Hepatocyte (in vitro differentiated cells): Measurements from ENCODE around the gene ZFHX3. TPM values are rescaled to one million over a fixed set of nuclear protein-coding genes. Genes with fewer than 3 reads are reported as not detected.

Experiments
- DNase-seq: peaks from one replicate; pipeline ENCODE4 v3.0.0-alpha.2; 2016; ENCODE audit warnings: low spot score
- H2AFZ ChIP-seq: fragments of 200-600 bp; sonication (generic); 2 replicates; pipeline ENCODE4 v1.6.0; 2016; ENCODE audit warnings: antibody characterized with exemption, mild to moderate bottlenecking
- H3K27ac ChIP-seq: fragments of 200-600 bp; sonication (generic); 2 replicates; pipeline ENCODE4 v1.5.1; 2016; ENCODE audit warnings: mild to moderate bottlenecking
- H3K27me3 ChIP-seq: fragments of 200-600 bp; sonication (generic); 2 replicates; pipeline ENCODE4 v1.6.1; 2016
- H3K36me3 ChIP-seq: fragments of 200-600 bp; sonication (generic); replicated peaks from 2 replicates; pipeline ENCODE4 v1.5.1; 2016; ENCODE audit warnings: low read depth; ENCODE audit not compliant: insufficient read depth
- H3K4me1 ChIP-seq: fragments of 200-600 bp; sonication (generic); 2 replicates; pipeline ENCODE4 v1.5.1; 2016; ENCODE audit warnings: mild to moderate bottlenecking, moderate library complexity; ENCODE audit not compliant: insufficient read depth
- H3K4me2 ChIP-seq: fragments of 200-600 bp; sonication (generic); 2 replicates; pipeline ENCODE4 v1.6.0; 2016
- H3K4me3 ChIP-seq: fragments of 200-600 bp; sonication (generic); 2 replicates; pipeline ENCODE4 v1.5.1; 2016; ENCODE audit warnings: mild to moderate bottlenecking
- H3K79me2 ChIP-seq: fragments of 200-600 bp; sonication (generic); 2 replicates; pipeline ENCODE4 v1.6.0; 2017; ENCODE audit warnings: mild to moderate bottlenecking
- H3K9me2 ChIP-seq: fragments of 200-600 bp; sonication (generic); replicated peaks from 2 replicates; pipeline ENCODE4 v1.6.0; 2017; ENCODE audit warnings: mild to moderate bottlenecking; ENCODE audit not compliant: insufficient read depth
- H3K9me3 ChIP-seq: fragments of 200-600 bp; sonication (generic); 2 replicates; pipeline ENCODE4 v1.5.1; 2016; ENCODE audit warnings: low read depth, mild to moderate bottlenecking
- H4K20me1 ChIP-seq: fragments of 200-600 bp; sonication (generic); 2 replicates; pipeline ENCODE4 v1.6.0; 2016; ENCODE audit warnings: mild to moderate bottlenecking; ENCODE audit not compliant: insufficient read depth, poor library complexity, severe bottlenecking
- CTCF ChIP-seq: fragments of 200-600 bp; sonication (generic); IDR thresholded peaks from 2 replicates; pipeline ENCODE4 v1.5.1; 2016; ENCODE audit warnings: antibody characterized with exemption, mild to moderate bottlenecking; ENCODE audit not compliant: poor library complexity
- EZH2 ChIP-seq: fragments of 200-600 bp; sonication (generic); IDR thresholded peaks from 2 replicates; pipeline ENCODE4 v1.6.1; 2016; ENCODE audit warnings: antibody characterized with exemption, mild to moderate bottlenecking, borderline replicate concordance
- EZH2phosphoT487 ChIP-seq: fragments of 200-600 bp; sonication (generic); IDR thresholded peaks from one replicate; pipeline ENCODE4 v1.6.1; 2018; ENCODE audit warnings: antibody characterized with exemption, mild to moderate bottlenecking, low read depth, moderate library complexity; ENCODE audit not compliant: unreplicated experiment, severe bottlenecking
- WGBS: methylation state at CpG from one replicate; pipeline ENCODE4 v1.1.6; 2016; ENCODE audit warnings: low lambda C conversion rate; ENCODE audit errors: missing lambda C conversion rate; 5-methylcytosine and 5-hydroxymethylcytosine counted together
- polyA plus RNA-seq: library from polyadenylated mRNA; unstranded; fragments of >200 nt; fragmentation: Nextera tagmentation; extraction: Ambion mirVana; gene quantifications from 2 replicates; pipeline ENCODE4 v1.2.1, GENCODE V29; 2016
- total RNA-seq: library from RNA; depleted of rRNA; stranded (reverse); fragments of >200 nt; gene quantifications from 2 replicates; pipeline ENCODE4 v1.2.3, GENCODE V29; 2014

The ZFHX3 gene
- total and polyA plus RNA-seq, 2 experiments from 2014 or later, result 6.4 to 11.6 TPM

GRCh38 chr16:72837846-72838585 is 209.9 kb downstream of the ZFHX3 start:
- 70% methylated on average over 9 of the region's 9 CpGs for WGBS
- H4K20me1 ChIP-seq, result no peaks in the 10 kb centered on the region
- peaks cover 4% of the 10 kb centered on the region for H3K4me1 ChIP-seq
- no peak overlapping the region for H3K4me2 ChIP-seq
- TF ChIP-seq CTCF (no peak), EZH2 (no peak), EZH2phosphoT487 (no peak)
- H3K27ac ChIP-seq, result no peak overlapping the region
- H2AFZ ChIP-seq, result no peak overlapping the region
- H3K4me3 ChIP-seq, result no peak overlapping the region
- DNase-seq, result no peak
- H3K9me3 ChIP-seq, result no peaks in the 10 kb centered on the region
- H3K36me3 ChIP-seq, result no peaks in the 10 kb centered on the region
- H3K9me2 ChIP-seq, result no peaks in the 10 kb centered on the region
- H3K27me3 ChIP-seq, result no peaks in the 10 kb centered on the region
- H3K79me2 ChIP-seq, result peaks cover 34% of the 10 kb centered on the region

DNA sequence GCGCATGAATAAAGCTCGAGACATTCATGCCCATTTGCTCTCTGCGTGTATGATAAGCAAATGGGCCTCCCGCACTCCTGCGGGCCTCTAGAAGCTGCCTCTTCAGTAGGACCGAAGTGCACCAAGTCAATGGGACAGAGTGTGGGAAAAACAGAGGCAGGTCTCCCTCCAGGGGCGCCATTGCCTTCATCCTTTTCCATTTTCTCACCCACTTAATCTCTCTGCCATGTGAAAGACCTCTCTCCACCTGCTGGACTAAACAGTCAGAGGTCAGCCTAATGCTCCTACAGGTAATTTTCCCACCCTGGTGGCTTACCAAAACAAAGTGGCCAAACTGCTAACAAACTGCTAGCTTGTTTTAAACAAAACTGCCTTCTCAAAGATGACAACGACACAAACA is 210.9 kb downstream of the ZFHX3 start:
- Histone ChIP-seq H3K4me1 (peaks cover 8% of the 10 kb centered on the region), H3K79me2 (peaks cover 31% of the 10 kb centered on the region), H4K20me1 (no peaks in the 10 kb centered on the region), H3K9me3 (no peaks in the 10 kb centered on the region), H3K4me2 (no peak overlapping the region), H3K27me3 (no peaks in the 10 kb centered on the region), H2AFZ (no peak overlapping the region), H3K27ac (no peak overlapping the region), H3K4me3 (no peak overlapping the region), H3K9me2 (no peaks in the 10 kb centered on the region), H3K36me3 (no peaks in the 10 kb centered on the region)
- no peak for TF ChIP-seq CTCF
- no peak for TF ChIP-seq EZH2phosphoT487
- TF ChIP-seq EZH2, result no peak
- 91% methylated on average over 8 of the region's 8 CpGs for WGBS
- no peak for DNase-seq

GRCh38 chr16:72836181-72836580 is 211.7 kb downstream of the ZFHX3 start:
- no peaks in the 10 kb centered on the region for H3K9me2 ChIP-seq
- H3K27me3 ChIP-seq, result no peaks in the 10 kb centered on the region
- H3K36me3 ChIP-seq, result no peaks in the 10 kb centered on the region
- 95% methylated on average over 7 of the region's 7 CpGs for WGBS
- TF ChIP-seq EZH2, result no peak
- TF ChIP-seq CTCF, result no peak
- TF ChIP-seq EZH2phosphoT487, result no peak
- H3K9me3 ChIP-seq, result no peaks in the 10 kb centered on the region
- H3K4me3 ChIP-seq, result no peak overlapping the region
- no peaks in the 10 kb centered on the region for H4K20me1 ChIP-seq
- H2AFZ ChIP-seq, result no peak overlapping the region
- peaks cover 36% of the 10 kb centered on the region for H3K79me2 ChIP-seq
- H3K4me2 ChIP-seq, result no peak overlapping the region
- H3K4me1 ChIP-seq, result peaks cover 8% of the 10 kb centered on the region
- no peak overlapping the region for H3K27ac ChIP-seq
- no peak for DNase-seq
